Stimulated activated CD4-positive, alpha-beta T cell treated with anti-CD3 and anti-CD28 coated beads, TNF-alpha, amount 100 ng/mL, for 48 hours (primary cell): Measurements from ENCODE around the gene BAG5.
"Not testable (repeated sequence)": the region's sequence is repeated elsewhere in the genome, so short reads cannot be mapped to it uniquely, and the experiment has no call there.

ENCODE experiments used
- DNase-seq, 3 donors: peaks; one replicate each; pipeline ENCODE4 v3.0.0-alpha.2; 2020; ENCODE audit warnings: low read depth in 3 of 3

Gene BAG5

DNA sequence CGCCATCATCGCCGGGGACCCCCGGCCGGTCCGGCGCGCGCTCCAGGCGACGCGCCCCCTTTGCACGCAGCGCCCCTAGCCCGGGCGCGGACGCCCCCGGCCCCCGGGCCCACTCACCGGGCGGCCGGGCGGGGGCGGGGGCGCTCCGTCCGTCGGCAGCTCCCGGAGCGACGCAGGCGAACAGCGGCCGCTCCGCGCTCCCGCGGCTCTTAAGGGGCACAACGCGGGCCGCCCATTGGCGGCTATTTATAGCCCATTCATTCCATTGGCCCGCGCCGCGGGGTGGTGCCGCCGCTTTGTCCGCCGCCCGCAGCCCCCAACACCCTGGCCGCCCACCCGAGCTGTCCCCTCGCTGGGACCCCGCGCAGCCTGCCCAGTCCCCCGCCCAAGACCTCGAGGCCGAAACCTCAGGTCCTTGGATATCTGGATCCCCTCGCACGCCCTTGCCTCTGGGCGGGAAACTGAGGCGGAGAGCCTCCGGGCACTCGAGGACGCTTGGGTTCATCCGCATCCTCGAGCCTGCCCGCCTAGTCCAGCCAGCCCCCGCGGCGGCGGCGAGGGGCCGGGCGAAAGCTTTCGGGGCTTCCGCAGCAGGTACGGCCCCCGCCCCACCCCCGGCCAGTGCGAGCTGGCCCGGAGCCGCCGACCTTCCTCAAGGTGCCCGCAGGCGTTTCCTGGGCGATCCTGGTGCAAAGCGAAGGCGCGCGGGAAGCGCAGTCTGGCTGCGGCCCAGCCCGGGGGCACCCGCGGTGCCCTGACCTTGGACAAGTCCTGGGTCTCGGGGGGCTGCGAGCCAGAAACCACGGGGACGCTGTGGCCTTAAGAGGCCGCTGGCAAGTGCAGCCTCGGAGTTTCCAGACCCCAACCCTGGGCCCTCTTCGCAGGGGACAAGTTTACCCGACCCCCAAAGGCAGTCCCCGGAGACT is 39.5 kb downstream of the BAG5 start, which contains the start of gene CKB:
CKB (minus strand) TSS at position 182 of the 926 bp plus-strand sequence. CDS start 337 bp downstream, outside the sequence.
- DNase-seq: no peak

DNA sequence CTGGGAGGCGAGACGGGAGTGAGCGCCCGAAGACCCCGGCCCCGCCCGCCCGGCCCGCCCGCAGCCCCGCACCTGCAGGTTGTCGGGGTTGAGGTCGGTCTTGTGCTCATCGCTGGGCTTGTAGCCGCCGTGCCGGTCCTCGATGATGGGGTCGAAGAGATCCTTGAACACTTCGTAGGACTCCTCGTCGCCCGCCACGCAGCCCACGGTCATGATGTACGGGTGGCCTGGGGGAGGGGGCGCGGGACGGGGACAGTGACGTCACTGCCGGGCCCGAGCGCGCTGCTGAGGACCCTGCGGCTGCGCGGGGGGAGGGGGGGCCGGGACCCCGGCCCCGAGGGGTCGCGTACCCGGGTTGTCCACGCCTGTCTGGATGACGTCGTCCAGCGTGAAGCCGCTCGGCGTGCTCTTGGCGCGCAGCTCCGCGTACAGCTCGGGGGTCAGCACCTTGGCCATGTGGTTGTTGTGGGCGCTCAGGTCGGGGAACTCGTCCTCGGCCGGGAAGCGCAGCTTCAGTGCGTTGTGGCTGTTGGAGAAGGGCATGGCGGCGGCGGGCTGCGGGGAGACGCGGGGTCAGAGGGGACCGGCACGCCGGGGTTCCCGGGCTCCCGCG is 40.4 kb downstream of the BAG5 start:
- DNase-seq: no peak

DNA sequence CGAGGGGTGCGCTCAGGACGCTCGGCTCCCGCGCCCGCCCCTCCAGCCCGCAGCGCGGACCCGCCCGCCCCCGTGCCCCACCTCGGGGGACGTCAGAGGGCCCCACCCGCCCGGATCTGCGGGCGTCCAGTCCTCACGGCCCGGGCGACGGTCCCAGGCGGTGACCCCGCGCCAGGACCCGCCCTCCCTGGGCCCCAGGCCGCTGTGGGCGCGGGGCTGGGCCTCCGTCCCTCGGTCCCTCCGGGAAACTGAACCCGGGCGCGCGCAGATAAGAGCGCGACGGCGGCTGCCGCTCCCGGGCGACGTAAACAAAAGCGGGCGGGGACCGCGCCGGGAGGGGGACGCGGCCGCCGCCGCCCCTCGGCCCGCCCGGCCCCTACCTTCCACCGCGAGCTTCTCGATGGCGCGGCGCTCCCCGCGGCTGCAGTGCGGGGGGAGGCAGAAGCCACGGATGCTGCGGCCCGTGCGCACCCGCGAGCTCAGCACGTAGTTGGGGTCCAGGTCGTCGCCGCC is 41.0 kb downstream of the BAG5 start:
- no peak for DNase-seq

DNA sequence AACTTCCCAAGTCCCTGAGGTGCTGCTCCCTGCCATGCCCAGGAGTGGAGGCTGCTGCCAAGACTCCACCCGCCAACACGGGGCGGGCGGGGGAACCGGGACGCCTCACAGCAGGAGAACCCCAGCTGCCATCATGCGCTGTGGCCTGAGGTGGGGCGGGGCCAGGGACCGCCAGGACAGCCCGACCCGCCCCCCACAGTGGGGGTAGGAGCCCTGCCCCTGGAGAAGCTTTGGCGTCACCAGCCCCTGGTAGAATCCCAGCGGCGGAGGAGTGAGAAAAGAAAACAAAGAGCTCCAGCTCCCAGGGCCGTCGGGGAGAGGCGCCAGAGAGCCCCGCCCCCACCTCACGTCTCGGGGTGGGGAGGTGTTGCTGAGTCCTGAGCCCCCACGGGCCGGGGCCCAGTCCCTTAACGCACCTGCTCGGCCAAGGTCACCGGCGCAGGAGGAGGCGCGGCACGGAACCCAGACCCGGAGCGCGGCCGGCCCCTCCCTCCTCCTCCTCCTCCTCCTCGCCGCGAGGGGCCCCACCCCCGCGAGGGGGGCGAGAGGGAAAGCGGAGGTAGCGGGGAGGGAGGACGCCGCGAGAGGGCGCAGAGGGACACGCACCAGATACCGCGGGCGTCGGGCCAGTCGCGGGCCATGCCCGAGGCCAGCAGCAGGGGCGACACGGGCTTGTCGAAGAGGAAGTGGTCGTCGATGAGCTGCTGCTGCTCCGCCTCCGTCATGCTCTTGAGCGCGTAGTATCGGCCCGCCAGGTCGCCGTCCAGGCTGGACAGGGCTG is 41.6 kb downstream of the BAG5 start:
- DNase-seq: peak in 2 of 3 donors; percentile 16 to 43

DNA sequence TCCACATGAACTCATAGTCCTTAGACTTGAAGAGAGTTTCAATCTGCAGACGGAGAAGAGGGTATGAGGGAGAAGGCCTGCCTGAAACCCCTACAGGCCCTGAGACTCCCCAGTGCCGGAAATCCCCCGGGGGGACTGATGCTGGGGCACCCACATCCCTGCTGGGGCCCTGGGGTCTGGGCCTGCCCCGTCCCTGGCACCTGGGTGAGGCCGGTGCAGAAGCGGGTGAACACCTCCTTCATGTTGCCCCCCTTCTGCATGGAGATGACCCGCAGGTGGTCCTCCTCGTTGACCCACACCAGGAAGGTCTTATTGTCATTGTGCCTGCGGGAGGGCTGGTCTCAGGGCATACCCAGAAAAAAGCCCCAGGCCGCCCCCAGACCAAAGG is 42.2 kb downstream of the BAG5 start:
- DNase-seq: no peak

DNA sequence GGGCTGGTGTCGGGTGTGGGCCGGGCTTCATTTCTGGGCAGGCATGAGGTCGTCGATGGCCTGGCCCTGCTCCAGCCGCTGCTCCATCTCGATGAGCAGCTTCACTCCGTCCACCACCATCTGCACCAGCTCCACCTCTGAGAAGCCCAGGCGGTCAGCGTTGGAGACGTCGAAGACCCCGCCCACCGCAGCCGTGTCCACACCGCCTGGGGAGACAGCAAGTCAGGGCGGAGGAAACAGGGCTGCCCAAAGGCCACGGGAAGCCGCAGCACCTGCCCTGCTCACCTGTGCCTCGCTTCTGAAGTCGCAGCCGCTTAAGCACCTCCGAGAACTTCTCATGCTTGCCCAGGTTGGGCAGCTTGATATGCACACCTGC is 42.6 kb downstream of the BAG5 start:
- no peak for DNase-seq

DNA sequence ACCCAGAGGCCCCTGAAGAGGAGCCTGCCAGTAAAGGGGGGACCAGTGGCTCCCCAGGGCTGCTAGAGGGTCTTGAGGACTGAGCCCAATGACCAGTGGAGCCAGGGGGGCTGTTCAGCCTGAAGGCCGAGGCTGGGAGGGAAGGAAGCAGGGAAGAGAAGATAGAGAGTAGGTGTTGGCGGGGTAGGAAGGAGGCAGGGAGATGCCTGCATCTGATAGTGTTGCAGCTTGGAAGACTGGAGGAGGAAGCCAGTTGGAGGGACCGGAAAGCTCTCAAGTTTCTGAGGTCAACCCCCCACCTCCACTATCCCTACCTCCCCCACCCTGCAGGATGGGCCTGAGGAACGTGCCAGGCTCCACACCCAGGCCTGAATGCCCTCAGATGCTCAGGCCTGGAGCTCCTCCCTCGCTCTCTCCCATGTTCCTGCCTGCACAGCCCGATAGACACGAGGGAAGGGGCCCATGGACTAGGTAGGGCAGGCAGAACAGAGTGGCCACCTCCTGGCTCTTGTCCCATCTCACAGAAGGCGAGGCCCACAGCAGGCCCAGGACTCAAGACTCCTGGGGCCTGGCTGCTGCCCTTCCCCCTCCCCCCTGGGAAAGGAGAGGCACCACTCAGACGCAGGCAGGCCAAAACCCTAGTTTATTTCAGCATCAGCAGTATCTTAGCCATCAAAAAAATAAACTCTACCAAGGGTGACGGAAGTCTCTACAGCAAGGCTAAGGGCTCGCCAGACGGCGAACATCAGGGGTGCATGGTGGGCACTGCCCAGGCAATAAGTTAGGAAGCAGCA is 43.2 kb downstream of the BAG5 start:
- DNase-seq: no peak

DNA sequence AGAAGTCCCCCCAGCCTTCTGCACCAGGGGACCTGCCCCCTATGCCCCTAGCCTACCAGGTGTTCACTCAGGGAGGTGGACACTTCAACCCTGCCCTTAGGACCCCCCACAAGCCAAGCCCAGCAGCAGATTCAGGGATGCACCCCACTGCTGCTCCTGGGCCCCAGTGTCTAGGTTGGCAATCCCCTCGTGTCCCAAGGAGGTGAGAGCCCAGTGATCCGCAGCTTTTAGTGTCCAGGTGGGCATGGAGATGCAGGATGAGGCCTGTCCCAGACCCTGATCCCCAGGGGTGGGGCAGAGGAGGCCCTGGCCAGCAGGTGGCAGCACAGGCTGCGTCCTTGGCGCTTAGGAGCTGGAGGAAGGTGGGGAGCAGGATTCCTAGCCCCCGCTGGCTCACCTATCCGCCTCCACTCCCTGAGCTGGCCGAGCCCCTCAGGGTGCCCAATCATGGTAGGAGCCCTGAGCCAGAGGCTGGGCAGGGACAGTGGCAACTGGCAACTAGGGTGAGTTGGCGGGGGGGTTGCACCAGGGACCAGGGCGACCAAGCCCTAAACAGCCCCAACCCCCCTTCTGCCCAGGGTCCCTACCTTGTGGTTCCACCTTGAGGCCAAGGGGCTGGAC is 43.9 kb downstream of the BAG5 start:
- DNase-seq: peak; percentile 19 to 59 (median 39)

DNA sequence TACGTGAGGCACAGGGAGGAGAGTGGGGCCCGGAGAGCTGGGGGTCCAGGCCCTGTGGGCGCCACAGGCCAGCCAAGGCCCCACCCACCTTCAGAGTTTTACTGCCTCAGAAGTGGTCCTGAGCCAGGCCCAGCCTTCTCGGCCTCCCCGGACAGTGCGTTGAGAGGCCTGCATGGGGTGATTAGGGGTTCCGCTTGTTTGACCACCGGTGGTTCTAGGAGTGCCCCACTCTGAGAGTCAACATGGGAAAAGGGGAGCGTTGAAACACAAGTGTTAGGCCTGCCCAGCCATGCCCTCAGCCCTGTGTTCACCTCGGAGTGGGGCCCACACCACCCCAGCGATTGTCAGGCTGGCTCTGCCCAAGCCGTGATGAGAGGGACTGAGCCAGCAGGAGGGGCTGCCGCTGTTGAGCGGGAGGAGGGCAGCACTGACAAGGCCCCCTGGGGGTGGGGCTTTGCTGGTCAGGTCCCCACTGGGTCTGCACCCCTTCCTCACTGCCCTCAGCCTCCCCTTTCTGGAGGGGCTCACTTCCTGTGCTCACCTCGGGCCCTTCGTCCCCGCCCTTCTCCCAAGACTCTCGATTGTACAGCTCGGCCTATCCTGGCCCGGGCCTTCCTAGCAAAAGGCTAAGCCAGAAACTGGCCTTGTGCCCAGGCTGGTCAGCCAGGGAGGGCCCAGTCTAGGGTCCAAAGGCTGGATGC is 44.6 kb downstream of the BAG5 start:
- no peak for DNase-seq

DNA sequence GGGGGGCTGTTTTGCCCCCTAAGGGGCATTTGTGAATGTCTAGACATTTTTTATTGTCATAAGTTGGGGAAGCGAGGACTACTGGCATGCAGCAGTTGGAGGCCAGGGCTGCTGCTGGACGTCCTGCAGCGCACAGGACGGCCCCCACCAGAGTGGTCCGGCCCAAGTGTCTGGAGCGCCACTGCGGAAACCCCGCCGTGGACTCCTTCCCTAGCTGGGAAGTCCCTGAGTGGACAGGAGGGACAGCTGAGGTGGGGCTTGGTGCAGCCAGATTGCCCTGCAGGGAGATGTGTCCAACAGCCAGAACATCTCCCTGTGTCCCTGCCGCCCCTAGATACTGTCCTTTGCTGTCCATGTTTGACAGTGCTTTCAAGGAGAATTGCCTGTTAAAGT is 45.3 kb downstream of the BAG5 start:
- DNase-seq: no peak

DNA sequence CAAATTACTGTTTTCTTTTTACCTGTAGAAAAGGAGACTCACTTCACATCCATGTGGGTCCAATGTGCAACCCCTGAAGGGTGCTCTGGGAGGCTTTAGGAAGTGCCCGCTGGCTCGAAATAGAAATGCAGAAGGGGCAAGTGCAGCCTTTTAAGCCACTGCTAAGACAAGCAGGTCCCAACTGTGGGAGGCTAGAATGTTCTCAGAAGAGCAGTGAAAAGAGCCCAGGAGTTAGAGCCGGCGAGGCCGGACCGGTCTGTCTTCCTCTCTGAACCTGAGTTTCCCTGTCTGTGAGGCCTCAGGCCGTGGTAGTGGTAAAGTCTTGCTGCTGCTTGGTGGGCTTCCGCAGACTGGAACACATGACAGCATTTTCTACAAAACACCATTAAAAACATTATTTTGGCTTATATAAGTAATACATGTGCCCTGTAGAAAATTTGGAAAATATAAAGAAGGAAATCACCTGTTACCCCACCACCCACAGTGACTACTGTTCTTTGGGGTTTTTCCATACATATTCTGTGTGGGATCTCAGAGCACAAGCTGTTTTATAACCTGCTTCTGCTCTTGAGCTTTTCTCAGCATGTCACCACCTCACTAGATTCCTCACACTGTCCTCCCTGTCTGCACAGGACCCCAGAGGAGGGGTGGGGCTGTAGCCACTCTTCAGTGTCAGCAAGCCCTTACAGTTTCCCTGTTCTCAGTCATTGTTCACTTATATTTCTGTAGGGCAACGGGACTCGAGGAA is 45.9 kb downstream of the BAG5 start:
- no peak for DNase-seq

DNA sequence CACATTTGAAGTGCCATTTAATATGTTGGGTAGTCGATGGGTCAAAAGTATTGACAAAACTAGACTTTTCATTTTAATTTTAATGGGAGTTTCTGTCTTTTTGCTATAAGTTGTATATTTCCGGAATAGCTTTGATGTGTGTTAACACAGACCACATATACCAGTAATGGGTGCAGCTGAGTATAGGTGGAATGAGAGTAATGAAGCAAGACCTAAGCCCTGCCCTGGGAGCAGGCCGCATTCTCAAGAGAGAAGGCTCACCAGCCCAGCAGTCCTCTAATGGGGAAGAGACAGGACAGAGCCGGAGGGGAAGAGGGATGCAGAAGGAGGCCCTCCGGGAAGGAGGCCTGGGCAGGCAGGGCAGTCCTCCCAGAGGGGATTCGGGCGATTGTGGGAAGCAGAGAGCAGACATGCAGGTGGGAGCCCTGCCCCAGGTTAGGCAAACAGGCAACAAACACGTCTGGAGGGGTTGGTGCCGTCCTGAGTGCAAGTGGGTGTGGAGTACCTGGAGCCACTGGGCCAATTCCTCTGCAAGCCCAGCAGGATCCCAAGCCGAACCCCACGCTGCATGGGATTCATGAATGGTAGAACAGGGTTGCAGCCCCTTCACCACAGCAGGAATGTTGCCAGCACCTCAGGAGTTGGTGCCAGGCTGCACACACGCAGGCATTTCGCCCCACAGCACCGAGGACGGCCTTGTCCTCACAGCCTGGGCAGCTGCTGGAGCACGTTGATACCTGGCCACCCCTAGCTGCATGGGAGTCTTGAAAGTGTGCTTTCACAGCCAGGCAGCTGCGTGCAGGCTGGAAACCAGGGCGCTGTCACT is 47.6 kb downstream of the BAG5 start:
- no peak for DNase-seq

DNA sequence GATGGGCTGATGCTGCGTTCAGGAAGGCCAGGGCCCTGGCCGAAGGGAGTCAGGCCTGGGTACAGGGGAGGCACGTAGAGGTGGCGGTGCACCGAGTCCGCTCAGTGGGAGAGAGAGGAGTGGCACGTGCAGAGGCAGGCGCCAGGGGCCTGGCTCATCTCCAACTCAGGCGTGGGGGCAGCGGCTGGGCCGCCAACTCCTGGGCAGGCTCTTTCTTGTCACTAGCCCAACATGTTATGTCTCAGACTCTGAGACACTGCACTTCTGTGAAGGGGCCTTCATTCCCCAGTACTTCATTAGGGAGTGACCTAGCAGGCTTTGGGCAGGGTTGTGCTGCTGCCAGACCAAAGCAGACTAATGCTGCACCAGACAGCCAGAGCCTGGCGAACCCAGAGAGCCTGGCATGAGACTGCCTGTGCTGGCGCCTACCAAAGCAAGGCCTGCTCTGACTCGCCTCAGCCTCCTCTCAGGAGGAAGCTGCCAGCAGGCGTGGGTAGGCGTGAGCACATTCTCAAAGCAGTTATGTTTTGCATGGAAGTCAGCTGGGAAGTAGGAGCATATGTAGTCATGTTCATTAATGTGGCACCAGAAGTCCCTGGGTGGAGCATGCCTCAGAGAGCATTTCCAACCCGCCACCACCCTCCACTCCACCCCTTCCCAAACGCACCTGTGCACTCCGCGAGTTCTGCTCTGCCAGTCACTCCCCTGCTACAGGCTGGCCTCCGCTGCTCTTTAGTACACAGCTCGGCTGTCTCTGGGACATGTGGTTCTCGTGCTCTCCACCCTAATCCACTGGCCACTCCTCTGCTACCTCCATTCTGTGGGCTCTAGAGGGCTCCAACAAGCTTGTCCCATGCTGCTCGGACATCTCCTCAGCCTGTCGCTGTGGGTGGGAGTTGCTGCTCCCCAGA is 49.5 kb downstream of the BAG5 start:
- DNase-seq: no peak

DNA sequence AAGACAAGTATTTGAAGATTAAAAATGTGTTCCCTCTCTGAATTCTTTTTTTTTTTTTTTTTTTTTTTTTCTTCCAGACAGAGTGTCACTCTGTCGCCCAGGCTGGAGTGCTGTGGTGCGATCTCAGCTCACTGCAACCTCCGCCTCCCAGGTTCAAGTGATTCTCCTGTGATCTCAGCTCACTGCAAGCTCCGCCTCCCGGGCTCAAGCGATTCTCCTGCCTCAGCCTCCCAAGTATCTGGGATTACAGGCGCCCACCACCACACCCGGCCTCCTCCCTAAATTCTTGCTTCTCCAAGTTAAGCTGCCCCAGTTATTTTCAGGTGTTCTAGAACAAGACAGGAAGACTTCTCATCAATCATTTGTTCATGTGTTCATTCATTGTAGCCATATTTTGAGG is 50.3 kb downstream of the BAG5 start:
- not testable (repeated sequence) for DNase-seq

DNA sequence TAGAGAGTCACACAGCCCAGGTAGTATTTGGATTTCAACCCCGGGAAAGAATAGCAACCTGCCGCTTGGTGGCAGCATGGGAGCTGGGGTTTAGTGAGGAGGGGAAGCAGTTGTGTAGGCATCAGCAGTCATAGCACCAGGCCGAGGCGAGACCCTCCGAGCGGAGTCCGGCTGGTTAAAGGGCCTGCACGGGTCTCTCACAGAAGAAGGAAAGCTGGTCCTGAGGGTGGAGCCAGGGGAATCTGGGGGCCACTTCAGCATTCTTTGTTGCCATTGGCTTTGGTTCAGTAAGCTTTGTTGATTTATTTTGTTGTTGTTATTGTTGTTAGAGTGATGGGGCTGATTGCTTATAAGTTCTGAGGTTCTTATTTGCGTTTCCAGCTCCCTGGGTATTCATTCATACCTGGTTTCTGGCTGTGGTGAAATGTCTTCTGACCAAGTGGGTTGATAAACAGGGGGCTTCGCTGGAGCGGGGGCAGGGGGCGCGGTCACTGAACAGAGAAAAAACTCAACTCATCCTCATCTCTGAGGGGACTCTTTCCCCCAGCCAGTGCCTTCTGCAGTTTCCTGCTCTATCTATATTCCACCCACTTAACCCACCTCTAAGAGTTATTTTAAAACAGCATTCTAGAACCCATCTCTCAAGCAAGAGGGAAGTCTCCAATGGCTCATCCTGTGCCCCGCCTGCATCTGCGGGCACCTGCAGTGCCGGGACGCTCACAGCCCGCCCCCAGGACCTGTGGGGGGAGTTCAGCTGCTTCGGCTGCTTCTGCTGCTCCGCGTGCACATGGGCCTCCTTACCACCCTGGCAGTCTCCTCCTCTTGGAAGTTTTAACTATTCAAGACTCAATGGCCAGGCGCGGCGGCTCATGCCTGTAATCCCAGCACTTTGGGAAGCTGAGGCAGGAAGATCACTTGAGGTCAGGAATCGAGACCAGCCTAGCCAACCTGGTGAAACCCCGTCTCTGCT is 51.4 kb downstream of the BAG5 start:
- no peak for DNase-seq
